Colon (tissue), 2 donors: ENCODE measurements around the gene SH2D3A.
"Not testable (repeated sequence)": the region's sequence is repeated elsewhere in the genome, so short reads cannot be mapped to it uniquely, and the experiment has no call there.

ENCODE experiments used
- FAIRE-seq: peaks from 2 replicates; lab custom pipeline; 2012; peaks lifted over from hg19 to GRCh38; lab: Jason Lieb, UNC
- donor health status: control.
- donor health status: control.

SH2D3A gene

DNA sequence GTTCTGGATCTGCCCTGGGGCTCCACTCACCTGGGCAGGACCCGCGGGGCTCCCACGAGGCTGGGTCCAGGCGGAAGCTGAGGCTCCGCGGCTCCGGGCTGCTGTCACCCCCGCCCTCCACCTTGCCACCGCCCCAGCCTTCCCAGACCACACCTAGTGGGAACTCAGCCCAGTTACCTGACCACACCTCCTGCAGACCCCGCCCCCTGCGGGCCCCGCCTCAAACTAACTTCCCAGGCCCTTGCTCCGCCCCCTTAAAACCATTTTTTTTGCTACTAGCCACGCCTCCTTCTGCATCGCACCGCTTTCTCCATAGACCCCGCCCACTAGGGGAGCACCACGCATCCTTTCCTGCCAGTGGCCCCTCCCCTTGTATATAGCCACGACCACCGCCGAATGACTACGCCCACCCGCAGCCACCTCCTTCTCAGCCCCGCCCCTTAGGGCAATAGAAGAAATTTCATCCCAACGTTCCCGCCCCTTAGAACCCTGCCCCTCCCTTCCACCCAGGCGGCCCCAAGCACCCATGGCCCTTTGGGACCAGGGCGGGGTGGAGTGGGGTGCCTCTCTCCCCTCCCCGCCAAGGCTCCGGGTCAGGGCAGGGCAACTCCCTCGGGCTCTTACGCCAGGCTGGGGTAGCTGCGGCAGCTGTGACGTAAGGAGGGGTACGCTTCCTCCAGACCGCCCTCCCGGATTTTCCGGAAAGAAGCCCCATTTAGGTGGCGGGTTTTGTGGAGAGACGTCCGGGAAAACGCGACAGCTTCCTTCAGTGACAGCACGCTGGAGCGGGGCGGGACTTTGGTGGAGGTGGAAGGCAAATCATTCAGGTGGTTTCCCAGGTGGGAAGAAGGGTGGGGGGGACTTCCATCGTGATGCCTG, at the start of gene SH2D3A:
SH2D3A (minus strand) TSS at position 79 of the 879 bp plus-strand sequence. CDS start 3,687 bp downstream, outside the sequence.
- FAIRE-seq: no peak

DNA sequence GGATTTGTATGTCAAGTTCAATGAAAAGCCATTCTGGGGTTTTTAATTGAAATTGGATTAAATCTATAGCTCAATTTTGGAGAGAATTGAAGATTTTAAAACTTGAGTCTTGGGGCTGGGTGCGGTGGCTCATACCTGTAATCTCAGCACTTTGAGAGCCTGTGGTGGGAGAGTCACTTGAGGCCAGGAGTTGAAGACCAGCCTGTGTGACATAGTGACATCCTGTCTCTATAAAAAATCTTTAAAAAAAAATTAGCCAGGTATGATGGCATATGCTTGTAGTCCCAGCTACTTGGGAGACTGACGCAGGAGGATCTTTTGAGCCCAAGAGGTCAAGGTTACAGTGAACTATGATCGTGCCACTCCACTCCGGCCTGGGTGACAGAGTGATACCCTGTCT, 46.4 kb upstream of the SH2D3A start:
- no peak for FAIRE-seq

DNA sequence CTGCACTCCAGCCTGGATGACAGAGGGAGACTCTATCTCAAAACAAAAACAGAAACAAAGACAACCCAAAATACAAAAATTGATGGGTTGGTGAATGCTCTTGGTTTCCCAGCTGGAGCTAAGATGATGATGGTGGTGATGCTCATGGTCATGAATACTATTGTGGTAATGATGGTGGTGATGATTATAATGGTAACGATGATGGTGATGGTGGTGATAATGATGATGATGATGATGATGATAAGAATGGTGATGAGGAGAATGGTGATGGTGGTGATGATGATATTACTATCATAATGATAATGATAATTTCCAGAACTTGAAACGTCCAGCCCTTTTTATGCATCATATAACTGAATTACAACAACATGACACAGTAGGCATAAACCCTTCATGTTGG, 45.4 kb upstream of the SH2D3A start:
- FAIRE-seq: no peak

DNA sequence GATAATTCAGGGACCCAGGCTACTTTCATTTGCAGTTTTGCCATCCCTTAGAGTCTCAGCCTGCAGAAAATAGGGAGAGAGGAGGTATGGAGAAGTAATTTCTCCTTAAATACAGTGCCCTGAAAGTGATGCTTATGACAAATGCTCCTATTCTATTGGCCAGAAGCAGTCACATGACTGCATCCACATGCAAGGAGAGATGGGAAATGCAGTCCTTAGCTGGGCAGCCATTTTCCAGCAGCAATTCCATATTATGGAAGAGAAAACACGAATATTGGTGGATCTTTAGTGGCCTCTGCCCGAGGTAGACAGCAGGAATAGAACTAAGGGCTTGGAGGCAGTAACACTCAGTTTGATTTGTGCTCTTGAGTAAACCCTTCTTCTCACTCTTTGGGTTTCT, 44.7 kb upstream of the SH2D3A start:
- FAIRE-seq: no peak

DNA sequence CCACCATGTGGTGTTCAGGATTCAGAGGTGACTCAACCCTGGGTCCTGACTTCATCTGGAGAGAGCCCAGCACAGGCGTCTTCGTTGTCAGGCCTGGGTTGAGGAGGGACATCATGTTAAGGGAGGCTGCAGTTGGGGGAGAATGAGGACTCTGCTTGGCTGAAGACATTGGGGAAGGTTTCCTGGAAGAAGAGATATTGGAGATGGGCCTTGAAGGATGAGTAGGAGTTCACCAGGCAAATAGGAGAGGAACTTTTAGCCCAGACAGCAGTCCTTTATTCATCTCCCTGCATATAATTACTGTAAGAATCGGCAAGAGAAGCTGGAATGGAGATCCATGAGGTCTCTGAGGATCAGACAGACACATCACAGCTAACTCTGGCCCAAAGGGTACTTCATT, 44.1 kb upstream of the SH2D3A start:
- no peak for FAIRE-seq

DNA sequence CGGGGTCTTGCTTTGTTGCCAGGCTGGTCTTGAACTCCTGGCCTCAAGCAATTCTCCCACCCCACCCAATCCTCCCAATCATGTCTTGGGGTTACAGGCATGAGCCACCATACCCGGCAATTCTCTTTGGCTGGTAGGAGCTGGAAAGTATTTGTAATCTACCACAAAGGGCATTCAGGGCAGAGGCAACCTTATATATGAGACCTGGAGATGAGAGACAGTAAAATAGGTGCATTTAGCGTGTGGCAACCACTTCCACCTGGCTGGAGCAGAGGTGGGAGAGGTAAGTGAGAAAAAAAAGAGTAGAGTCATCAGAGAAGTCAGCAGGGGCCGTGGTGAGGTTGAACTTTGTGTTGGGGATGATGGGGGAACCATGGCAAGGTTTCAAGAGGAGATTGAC, 42.0 kb upstream of the SH2D3A start:
- FAIRE-seq: no peak

DNA sequence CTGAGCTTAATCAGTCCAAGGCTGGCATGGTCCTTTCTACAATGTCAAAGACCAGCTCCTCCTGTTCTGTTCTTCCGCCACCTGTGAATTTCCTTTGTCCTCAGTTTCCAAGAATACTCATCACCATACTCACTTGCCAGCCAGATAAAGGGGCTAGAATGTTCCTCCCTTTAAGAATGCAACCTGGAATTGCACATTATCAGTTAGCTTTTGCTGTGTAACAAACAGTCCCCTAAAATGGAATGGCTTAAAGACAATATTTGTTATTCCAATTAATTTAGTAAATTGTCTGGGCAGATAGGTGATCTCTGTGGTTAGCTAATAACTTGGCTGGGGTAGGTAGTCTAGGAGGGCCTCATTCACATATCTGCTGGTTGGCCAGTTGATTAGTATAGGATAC, 41.3 kb upstream of the SH2D3A start:
- no peak for FAIRE-seq

DNA sequence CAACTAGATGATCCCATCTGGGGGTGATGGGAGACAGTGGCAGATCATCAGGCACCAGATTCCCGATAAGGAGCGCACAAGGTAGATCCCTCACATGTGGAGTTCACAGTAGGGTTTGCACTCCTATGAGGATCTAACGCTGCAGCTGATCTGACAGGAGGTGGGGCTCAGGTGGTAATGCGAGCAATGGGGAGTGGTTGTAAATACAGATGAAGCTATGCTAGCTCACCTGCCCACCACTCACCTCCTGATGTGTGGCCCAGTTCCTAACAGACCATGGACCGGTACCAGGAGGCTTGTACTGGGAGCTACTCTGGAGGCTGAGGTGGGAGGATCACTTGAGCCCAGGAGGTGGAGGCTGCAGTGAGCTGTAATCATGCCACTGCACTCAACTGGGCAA, 40.1 kb upstream of the SH2D3A start:
- FAIRE-seq: no peak

DNA sequence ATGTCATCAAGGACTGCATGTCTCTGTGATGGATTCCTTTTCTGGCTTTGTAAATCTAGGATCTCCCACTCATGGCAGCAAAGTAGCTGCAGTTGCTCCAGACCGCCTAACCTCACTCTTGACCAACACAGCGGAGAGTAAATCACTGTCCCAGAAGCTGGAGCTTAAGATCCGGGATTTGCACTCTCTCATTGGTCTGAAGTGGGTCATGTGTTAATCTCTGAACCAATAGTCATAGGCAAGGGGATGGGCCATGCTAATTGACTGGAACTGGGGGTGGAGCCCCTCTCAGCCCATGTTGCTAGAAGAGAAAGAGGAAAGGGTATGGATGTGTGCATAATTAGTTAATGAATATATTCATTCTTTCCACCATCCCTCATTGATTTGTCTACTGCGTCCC, 39.3 kb upstream of the SH2D3A start:
- FAIRE-seq: no peak

DNA sequence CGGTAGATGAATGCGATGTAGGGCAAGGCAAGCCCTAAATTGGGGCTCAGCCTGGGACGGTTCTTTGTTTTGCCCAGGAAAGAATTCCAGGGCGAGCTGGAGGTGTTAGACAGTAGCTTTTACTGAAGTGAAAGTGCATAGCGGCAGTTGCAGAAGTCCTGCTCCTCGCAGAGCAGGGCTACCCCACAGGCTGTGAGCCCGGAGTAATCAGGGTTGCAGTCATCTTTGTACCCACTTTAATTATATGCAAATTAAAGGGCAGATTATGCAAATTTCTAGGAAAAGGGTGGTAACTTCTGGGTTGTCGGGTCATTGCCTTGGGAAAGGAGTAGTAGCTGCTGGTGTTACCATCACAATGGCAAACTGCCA, 35.8 kb upstream of the SH2D3A start:
- no peak for FAIRE-seq

DNA sequence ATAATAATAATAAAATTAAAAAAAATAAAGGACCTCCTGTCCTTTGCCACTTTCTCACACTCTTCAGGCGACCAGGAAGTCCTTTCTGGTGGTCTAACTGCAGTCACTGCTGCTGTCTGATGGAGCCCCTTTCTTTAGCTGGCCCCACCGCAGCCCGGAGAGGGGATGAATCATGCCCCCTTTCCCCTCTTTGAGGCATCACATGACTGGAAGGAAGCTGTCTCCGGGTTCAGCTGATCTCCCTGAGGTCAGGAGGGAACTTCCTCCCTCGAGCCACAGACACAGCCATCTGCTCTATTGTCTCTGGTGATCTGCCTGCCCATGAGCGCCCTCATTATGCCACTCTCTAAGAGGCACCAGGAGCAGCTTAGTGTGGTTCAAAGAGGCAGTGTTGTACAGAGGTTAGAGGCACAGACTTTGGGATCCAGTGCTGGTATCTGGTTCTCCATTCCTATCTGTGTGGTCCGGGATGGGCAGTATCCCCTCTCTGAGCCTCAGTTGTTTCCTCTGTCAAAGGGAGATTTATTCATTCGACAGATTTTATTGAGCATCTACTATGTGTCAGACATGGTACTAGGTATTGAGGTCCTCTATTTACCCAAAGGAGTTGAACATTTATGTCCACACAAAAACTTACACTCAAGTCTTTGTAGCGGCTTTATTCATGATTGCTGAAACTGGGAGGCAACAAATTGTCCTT, 35.3 kb upstream of the SH2D3A start:
- FAIRE-seq: no peak

DNA sequence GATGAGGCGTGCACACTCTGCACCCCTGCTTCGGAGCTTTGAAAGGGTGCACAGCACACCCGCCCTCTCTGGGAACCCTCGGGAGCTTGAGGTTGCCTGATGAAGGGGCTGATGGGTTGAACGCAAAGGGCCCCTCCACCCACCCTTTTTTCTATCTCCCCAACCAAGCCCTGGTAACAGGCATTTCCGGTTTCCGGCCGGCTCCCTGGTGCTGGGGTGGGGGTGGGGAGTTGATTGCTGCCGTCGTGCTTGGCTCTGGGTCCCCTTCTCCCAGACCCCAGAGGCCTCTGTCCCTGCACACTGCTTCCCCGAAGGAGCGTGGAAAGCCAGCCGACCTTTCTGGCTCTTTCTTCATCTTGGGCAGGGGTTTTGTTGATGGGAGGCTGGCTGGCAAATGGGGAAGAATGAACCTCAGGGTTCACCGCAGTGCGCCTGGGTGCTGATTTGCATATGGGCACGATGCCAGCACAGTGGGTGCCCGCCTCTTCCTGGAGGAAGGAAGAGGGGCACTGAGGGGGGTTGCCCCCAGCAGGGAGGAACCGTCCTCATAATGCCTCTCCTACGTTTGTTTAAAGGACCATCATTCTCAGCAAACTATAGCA, 34.4 kb upstream of the SH2D3A start:
- no peak for FAIRE-seq

DNA sequence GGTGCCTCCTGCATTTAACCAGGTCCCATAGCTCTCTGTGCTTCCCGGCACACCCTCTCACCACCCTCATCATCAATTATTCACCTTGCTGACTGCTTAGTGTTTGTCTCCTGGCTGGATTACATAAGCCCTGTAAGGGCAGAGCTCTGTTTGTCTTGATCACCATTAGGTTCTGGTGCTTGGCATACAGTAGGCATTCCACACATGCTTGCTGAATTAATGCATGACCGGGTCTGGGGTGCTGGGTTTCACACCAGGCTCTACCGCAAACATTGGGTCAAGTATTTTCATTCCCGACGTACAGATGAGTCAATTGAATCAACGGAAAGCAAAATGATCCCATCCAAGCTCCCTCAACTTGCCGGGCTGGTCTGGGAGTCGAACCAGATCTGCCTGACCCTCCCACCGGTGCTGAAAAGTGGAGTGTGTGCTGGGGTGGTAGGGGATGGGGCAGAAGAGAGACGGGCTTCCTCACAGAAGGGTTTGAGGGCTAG, 33.8 kb upstream of the SH2D3A start:
- no peak for FAIRE-seq

DNA sequence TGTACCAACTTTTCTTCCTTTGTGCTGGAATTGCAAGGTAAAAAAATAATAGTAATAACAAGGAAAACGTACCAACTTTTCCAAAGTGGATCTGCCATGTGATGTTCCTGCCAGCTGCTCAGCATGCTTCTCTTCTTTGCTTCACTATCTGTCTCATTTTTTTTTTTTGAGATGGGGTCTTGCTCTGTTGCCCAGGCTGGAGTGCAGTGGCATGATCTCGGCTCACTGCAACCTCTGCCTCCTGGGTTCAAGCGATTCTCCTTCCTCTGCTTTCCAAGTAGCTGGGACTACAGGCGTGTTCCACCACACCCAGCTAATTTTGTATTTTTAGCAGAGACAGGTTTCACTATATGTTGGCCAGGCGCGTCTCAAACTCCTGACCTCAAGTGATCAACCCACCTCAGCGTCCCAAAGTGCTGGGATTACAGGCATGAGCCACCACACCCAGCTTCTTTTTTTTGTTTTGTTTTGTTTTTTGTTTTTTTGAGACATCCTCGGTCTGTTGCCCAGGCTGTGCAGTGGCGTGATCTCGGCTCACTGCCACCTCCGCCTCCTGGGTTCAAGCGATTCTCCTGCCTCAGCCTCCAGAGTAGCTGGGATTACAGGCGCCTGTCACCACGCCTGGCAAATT, 33.0 kb upstream of the SH2D3A start:
- FAIRE-seq: not testable (repeated sequence)

DNA sequence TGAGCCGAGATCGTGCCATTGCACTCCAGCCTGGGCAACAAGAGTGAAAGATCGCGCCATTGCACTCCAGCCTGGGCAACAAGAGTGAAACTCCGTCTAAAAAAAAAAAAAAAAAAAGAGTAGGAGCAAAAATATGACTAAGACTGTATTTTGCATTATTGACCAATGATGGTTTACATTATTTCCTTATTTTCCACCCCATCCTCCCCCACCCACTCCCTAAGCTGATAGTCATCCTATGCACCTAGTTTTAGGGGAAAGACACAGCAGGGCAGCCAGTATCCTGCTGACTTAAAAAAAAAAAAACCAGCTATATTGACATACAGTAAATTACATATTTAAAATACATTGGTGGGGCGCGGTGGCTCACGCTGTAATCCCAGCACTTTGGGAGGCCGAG, 30.4 kb upstream of the SH2D3A start:
- no peak for FAIRE-seq

DNA sequence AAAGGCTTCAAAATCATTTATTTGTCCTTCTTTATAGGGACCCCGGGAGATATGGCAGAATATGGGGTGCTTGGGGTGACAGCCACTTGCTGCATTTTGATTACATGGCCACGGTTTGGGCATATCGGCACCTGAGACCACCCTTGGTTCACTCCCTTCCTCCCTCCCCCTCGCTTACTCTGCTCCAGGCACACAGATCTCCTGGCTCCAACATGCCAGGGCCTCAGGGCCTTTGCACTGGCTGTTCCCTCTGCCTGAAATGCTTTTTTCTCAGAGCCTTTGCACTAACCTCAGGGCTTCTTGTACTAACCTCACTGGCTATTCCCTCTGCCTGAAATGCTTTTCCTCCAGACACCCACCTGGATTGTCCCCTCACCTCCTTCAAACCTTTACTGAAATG, 29.0 kb upstream of the SH2D3A start:
- FAIRE-seq: no peak

DNA sequence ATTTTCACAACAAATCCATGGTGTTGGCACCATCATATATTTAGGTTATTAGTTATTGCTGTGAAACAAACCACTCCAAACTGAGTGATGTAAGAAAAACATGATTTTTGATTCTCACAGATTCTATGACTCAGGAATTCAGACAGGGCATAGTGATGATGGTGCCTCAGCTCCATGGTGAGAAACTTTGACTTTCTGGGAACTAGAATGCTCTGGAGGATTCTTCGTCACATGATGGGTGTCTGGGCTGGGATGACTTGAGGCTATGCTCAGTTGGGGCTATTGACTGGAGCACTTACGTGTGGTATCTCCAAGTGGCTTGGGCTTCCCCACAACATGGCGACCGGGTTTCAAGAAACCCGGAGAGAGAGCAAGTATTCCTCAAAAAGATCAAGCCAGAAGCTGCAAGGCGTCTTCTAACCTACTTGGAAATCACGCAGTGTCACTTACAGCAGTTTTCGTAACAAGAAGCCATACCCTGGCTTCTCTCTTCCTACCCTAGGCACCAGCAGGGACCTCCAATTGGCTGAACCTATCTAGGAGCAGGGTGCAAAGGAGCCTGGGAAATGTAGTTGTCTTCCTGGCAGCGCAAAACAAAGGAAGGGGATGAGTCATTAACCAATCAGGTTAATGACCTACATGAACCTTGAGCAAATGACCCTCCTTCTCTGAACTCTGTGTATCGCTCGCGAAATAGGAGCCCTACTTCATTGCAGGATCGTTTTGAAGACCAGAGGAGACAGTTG, 27.6 kb upstream of the SH2D3A start:
- FAIRE-seq: no peak

DNA sequence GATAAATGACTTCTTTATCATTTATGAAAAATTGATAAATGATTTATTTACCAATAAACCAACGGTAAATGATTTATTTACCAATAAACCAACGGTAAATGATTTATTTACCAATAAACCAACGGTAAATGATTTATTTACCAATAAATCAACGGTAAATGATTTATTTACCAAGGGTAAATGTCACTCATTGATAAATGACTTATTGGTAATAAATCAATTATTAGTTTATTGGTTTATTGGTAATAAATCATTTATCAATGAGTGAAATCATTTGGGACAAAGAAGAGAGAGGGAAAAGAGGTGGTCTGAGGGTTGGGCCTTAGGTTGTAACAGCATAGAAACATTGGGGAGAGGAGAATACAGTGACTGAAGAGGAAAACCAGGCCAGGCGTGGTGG, 26.7 kb upstream of the SH2D3A start:
- no peak for FAIRE-seq

DNA sequence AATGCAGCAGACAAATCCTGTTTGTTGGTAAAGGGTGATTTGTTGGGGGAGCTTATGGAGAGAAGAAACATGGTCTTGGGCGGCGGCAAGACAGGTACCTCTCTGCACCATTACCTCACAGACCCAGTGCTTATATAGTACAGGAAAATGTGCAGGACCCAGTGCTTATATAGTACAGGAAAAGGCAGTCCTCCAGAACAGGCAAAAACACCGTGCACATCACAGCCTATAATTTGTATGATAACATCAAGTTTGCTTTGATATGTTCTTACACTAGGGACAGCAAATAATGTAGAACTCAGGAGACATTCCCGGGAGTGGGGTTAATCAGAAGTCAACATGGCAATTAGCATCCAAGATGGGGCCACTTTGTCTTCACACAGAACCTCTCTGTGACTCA, 26.2 kb upstream of the SH2D3A start:
- no peak for FAIRE-seq

DNA sequence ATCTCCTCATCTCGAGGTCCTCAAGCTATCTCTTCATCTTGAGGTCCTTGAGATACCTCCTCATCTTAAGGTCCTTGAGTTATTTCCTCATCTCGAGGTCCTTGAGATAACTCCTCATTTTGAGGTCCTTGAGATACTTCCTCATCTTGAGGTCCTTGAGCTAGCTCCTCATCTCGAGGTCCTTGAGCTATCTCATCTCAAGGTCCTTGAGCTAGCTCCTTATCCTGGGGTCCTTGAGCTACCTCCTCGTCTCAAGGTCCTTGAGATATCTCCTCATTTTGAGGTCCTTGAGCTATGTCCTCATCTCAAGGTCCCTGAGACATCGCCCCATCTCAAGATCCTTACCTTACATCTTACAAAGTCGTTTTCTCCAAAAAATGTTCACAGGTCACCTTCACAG, 24.0 kb upstream of the SH2D3A start:
- FAIRE-seq: no peak

DNA sequence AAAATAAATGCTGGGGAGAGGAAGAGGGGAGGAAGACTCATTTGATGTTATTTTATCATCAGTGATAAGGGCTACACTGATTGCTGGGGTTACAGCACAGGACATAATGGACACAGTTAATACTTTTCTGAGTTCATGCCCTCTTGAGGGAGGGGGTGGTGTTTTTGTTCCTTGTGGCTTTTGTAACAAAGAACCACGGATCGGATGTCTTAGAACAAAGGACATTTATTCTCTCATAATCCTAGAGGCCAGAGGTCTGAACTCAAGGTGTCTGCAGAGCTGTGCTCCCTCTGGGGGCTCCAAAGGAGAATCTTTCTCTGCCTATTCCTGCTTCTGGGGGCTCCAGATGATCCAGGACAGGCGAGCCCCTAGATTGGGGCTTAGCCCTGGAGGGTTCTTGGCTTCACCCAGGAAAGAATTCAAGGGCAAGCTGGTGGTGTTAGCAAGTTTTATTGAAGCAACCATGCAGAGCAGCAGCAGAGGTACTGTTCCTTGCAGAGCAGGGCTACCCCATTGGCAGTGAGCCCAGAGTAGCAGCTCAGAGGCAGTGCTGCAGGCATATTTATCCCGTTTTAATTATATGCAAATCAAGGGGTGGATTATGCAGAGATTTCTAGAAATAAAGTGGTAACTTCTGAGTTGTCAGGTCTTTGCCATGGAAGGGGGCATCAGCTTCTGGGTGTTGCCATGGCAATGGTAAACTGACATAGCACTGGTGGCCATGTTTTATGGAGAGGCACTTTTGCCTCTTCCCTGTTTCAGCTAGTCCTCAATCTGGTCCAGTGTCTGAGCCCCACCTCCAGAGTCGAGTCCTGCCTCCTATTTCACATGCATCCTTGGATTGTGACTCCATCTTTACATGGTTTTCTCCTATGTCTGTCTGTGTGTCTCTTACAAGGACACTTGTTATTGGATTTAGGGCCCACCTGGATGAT, 23.2 kb upstream of the SH2D3A start:
- no peak for FAIRE-seq
